Panc1 (cell line): Measurements from ENCODE around the gene CDK12.

Source experiments
- POLR2AphosphoS5 ChIP-seq: IDR thresholded peaks from 2 replicates; pipeline ENCODE4 v1.6.1; 2012; ENCODE audit warnings: mild to moderate bottlenecking, low read depth, low read length, moderate library complexity
- TF ChIP-seq, protein P1 (sequence below): fragments of 450-650 bp; IDR thresholded peaks from 2 replicates; pipeline ENCODE4 v1.5.1; 2017; ENCODE audit warnings: mild to moderate bottlenecking

DNA sequence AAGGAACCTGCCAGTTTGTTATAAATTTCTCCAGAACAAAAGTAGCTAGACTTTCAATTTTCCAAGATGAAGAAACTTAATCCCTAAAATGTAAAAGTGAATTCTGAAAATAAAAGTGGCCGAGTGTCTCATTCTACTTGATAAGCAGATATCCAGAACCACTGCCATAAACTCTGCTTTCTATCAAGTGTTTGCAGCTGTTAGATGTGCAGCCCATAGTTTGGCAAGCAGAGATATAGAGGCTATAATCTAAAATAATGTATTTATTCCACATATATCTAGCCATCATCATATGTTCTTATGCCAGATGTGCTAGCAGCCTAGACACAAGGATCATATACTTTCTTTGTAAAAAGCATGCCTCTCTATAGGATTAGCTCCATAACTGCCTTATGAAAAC is 45.1 kb upstream of the CDK12 start:
- TF ChIP-seq, protein P1, sequence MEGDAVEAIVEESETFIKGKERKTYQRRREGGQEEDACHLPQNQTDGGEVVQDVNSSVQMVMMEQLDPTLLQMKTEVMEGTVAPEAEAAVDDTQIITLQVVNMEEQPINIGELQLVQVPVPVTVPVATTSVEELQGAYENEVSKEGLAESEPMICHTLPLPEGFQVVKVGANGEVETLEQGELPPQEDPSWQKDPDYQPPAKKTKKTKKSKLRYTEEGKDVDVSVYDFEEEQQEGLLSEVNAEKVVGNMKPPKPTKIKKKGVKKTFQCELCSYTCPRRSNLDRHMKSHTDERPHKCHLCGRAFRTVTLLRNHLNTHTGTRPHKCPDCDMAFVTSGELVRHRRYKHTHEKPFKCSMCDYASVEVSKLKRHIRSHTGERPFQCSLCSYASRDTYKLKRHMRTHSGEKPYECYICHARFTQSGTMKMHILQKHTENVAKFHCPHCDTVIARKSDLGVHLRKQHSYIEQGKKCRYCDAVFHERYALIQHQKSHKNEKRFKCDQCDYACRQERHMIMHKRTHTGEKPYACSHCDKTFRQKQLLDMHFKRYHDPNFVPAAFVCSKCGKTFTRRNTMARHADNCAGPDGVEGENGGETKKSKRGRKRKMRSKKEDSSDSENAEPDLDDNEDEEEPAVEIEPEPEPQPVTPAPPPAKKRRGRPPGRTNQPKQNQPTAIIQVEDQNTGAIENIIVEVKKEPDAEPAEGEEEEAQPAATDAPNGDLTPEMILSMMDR: no peak
- TF ChIP-seq POLR2AphosphoS5: no peak
